HG03460 (cell line): ENCODE data around the gene ARMC6.
"Not testable (repeated sequence)": the region's sequence is repeated elsewhere in the genome, so short reads cannot be mapped to it uniquely, and the experiment has no call there.

Experiments
- ATAC-seq: cut with Tn5 transposase; IDR thresholded peaks from one replicate; pipeline ENCODE4 v1.9.1; 2021; ENCODE audit not compliant: unreplicated experiment

Gene ARMC6

DNA sequence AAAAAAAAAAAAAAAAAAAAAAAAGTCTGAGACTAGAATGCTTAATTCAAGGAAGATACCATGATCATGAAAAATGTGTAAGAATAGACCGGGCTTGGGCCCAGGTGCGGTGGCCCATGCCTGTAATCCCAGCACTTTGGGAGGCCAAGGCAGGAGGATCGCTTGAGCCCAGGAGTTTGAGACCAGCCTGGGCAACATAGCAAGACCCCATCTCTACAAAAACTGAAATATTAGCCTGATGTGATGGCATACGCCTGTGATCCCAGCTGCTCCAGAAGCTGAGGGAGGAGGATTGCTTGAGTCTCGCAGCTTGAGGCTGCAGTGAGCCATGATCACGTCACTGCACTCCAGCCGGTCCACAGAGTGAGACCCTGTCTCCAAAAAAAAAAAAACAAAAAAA, 73.5 kb downstream of the ARMC6 start:
- not testable (repeated sequence) for ATAC-seq

DNA sequence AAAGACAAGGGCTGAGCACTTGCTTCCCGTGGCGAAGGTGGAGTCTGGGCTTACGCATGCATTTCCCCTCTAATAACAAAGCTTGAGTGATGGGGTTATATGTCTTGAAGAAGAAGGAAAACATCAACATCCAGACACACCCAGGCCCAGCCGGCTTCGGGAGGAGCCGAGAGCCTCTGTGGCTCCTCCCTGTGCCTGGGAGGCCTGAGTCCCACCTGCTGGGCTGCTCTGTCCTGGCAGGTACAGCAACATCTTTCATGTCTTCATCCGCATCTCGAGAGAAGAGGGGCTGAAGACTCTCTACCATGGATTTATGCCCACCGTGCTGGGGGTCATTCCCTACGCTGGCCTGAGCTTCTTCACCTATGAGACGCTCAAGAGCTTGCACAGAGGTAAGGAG, 74.3 kb downstream of the ARMC6 start:
- ATAC-seq = no peak
